IPS DF 4.7 (cell line): Measurements from ENCODE around the gene PIEZO1.

Source experiments
- DNase-seq: peaks from one replicate; pipeline ENCODE4 v3.0.0-alpha.2; 2013; ENCODE audit warnings: low spot score; ENCODE audit errors: extremely low read depth

The PIEZO1 gene

GRCh38 chr16:88816736-88817535 is 31.9 kb upstream of the PIEZO1 start:
- no peak for DNase-seq

GRCh38 chr16:88815901-88816589 is 31.0 kb upstream of the PIEZO1 start:
- no peak for DNase-seq

GRCh38 chr16:88815227-88815626 is 30.2 kb upstream of the PIEZO1 start:
- DNase-seq, result no peak

DNA sequence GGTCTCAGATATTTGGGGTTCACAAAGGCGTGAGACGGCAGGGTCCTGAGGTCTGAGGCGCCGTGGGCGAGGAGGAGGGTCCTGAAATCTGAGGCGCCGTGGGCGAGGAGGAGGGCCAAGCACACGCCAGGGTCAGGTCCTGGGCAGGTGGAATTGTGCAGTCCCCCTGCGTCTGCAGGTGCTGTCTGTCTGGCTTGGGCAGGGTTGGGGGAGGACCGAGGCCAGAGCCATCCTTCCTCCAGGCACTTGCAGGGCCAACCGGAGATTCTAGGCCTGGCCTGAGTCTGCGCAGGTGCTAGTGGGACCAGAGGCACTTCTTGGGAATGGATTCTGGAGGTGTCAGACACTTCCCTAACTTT is 29.1 kb upstream of the PIEZO1 start:
- DNase-seq, result no peak

DNA sequence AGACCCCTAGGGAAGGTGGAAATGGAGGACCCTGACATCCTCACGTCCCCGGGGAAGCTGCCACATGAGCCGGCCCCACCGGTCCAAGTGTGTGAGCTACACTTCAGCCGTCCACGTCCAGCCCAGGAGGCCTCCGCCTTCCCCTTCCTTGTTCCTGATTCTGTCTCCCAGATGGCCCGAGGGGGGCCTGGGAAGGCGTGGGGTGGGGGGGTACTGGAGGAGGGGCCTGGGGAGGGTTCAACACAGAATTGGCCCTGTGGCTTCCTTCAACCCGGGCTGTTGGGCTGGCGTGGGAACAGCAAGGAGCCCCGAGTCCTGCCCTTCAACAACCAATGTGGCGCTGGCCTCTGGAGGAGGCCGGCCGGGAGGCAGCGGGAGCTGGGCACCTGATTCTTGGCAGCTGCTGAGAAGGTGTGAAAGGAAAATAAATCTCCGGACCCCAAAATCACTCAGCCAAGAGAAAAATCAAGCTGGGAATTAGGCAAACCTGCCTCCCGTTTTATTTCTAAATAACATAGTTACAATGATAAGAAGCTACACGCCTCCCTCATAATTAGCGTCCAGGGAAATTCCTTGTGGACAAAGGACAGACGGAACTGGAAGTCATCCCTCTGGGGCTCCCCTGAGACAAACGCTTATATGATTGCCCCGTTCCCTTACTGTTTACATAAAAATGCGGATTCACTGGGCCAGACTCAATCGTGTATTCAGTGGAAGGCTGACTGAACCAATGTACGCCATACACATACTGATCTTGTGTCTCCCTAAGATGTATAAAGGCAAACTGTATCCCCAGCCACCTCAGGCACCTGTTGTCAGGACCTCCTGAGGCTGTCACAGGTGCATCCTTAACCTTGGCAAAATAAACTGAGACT is 28.5 kb upstream of the PIEZO1 start:
- DNase-seq, result no peak

GRCh38 chr16:88812513-88813268 is 27.7 kb upstream of the PIEZO1 start:
- no peak for DNase-seq

DNA sequence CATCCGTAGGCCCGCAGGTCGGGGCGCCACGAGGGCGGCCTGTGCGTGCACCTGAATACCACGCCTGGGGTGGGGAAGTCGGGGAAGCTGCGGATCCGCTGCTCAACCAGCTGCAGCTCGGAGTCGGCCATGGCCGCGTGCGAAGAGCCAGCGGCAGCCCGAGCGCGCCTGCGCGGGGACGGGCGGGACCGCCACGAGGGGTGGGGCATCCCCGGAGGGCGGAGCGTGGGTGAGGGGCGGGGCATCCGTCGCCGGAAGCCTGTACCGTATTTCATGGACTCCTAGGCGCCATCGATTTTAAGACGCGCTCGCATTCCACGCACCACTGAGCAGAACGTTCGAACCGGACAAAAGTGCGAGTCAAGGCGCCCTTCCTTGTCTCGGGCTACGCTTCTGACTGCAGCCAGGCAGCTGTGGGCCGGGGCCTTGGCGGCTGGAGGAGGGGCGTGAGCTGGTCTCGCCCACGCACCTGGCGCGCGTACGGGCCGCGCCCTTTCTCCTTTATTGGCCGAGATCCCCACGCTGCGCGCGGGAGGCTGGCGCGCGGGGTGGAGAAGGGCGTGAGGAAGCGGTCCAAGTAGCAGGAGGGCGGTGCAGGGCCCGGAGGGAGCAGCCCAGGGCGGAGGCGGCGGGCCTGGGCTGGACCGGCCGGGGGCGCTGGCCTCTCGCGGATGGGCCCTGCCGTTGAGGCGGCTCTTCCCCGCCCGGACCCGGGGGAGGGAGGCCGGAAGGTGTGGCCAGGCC is 26.9 kb upstream of the PIEZO1 start, which contains the start of gene APRT:
Gene APRT, minus strand, starts transcription at position 160 of the 744 bp plus-strand sequence. Its CDS starts 29 bp downstream, at position 131.
- no peak for DNase-seq

GRCh38 chr16:88810912-88811768 is 26.1 kb upstream of the PIEZO1 start:
- no peak for DNase-seq

DNA sequence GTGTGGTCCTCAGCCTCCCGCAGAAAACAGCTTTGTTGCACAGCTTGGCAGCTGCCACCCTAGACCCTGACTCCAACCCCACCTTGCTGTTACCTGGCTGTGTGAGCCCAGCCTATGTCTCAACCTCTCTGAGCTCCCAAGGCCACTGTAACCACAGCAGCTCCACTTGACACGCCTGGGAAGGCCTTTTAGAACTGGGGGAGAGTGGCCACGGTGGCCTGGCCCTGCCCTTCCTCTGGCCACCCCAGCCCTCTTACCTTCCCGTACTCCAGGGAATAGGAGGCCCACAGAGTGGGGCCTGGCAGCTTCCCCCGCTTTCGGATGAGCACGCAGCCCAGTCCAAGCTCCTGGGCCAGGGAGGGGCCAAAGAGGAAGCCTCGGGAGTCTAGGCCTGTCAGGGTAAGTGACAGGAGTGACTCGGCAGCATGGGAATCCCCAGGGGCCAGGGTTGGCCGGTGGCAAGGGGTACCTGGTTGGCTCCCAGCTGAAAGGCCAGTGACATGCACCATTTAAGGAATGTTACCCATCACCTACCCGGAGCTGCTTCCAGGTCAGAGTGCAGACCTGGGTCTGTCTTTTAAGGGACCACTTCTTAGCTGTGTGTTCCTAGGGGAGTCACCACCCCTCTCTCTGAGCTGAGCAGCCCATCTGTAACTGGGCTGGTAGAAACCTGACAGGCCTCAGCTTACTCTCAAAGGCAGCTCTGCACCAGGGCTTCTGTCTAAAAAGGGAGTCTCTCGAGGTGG is 25.3 kb upstream of the PIEZO1 start:
- no peak for DNase-seq

GRCh38 chr16:88809676-88810165 is 24.7 kb upstream of the PIEZO1 start:
- DNase-seq, result no peak

GRCh38 chr16:88809068-88809675 is 24.2 kb upstream of the PIEZO1 start:
- DNase-seq, result no peak

DNA sequence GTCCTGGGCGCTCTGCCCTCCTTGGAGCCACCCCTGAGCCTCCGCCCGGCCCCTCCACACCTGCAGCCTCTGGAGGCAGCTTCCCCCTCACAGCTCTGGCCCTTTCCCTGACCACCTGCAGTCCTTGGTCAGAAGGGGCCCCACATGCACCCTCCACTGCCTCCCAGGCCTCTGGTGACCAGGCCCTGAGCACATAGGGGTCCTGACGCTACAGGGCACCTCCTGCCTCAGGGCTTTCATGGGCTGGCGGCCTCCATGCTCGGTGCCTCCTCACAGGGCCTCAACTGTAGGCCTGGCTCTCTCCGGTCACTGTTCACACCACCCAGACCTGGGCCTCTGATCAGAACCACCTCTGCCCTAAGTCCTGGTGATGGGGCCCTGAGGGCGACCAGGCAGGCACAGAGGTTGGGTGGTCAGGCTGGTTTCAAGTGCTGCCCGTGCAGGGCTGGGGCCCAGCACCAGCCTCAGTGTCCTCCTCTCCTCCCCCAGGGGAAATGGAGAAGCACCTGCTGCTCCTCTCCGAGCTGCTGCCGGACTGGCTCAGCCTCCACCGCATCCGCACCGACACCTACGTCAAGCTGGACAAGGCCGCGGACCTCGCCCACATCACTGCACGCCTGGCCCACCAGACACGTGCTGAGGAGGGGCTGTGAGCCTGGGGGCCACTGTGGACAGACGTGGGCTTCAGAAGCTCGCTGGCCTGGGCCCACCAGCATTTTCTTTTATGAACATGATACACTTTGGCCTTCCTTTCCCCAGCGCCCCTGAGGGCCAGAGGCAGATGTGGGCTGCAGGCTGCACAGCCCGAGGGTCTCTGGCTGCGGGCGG is 22.8 kb upstream of the PIEZO1 start:
- DNase-seq, result no peak

GRCh38 chr16:88807142-88807625 is 22.2 kb upstream of the PIEZO1 start:
- no peak for DNase-seq

DNA sequence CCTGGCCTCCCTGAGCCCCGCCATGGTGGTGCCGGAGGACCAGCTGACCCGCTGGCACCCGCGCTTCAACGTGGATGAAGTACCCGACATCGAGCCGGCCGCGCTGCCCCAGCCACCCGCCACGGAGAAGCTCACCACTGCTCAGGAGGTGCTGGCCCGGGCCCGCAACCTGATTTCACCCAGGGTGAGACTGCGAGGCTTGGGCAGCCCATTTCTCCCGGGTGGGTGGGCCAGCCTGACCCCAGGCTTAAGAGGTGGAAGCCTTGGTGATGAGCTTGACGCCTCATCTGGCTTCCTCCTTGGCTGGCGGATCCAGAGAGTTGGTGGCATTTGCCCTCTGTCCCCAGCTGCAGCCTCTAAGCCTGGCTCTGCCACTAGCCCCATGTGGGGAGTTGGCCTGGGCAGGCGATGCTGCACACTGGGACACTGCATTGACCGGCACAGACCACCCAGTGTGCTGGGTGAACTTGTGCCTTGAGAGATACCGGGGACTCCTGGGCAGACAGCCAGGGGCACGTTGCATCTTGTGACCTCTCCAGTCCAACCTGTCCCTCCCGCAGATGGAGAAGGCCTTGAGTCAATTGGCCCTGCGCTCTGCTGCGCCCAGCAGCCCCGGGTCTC is 21.6 kb upstream of the PIEZO1 start:
- DNase-seq, result no peak

DNA sequence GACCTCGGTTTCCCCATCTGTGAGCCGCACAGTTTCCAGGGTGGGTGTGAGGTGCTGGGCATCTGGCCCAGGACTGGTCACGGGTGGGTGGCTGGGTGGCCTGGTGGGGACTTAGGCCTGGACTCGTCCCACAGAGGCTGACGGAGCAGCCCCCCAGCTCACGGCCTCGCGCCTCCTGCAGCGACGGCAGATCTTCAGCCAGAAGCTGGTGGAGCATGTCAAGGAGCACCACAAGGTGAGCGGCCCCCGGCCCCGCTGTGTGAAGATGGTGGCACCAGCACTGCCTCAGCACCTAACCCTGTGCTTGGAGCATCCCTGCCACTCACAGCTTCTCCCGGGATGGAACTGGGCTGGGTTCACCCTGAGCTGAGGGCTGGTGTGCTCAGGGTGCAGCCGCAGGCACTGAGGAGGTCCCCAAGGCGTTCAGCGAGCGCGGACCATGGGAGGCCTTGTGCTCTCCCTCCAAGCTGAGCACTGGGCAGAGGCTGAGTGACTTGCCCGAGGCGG is 20.9 kb upstream of the PIEZO1 start:
- no peak for DNase-seq

DNA sequence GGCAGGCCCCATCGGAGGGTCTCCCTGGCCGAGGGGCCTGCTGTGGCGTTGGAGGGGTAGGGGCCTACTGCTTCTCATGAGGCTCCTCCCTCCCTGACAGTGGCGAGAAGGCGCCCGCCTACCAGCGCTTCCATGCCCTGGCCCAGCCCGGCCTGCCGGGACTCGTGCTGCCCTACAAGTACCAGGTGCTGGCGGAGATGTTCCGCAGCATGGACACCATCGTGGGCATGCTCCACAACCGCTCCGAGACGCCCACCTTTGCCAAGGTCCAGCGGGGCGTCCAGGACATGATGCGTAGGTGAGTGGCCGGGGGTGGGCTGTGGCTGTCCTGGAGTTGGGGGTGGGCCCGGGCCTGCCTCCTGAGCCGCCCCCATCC is 20.3 kb upstream of the PIEZO1 start:
- DNase-seq, result no peak
